Measurements from ENCODE around the gene MEIS1.

DNA sequence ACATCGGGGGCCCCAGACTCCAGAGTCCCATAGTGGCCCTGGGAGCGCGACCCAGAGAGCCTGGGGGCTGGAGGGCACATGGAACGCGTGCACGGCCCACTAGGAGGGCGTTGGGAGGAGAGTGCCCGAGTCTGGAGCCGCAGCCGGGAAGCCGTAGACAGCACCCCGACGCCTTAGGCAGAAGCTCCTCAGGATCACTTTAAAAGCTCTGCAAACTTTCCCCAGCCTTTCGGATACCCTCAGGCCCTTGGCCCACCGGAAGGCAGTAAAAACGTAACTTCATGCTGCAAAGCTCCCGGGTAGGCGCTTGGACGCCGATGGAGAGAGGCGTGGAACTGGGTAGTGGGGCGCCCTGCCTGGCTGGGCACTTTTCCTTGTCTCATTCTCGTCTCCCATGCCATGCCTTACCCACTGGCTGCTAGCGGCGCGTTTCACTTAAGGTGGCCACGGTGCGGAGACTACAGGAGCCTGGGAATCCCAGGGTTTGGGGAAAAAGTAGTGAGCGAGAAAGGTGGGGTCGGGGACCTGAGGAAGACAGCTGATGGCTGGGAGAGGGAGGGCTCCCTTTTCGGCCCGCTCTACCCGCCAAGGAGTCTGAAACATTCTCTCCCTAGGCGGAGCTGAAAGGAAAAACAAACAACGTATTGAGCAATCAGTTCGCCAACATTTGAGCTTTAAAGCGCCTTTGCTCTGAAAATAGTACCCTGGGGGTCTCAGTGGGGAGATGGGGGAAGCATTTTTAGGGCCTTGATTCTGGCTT is 141.8 kb downstream of the MEIS1 start:
- TF ChIP-seq, protein P1, sequence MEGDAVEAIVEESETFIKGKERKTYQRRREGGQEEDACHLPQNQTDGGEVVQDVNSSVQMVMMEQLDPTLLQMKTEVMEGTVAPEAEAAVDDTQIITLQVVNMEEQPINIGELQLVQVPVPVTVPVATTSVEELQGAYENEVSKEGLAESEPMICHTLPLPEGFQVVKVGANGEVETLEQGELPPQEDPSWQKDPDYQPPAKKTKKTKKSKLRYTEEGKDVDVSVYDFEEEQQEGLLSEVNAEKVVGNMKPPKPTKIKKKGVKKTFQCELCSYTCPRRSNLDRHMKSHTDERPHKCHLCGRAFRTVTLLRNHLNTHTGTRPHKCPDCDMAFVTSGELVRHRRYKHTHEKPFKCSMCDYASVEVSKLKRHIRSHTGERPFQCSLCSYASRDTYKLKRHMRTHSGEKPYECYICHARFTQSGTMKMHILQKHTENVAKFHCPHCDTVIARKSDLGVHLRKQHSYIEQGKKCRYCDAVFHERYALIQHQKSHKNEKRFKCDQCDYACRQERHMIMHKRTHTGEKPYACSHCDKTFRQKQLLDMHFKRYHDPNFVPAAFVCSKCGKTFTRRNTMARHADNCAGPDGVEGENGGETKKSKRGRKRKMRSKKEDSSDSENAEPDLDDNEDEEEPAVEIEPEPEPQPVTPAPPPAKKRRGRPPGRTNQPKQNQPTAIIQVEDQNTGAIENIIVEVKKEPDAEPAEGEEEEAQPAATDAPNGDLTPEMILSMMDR (IDR thresholded peaks at IDR 0.05), result no peak
- no peak for TF ChIP-seq POLR2A (IDR thresholded peaks at IDR 0.05)

Data from lower leg skin (tissue), 3 donors.